Osteocyte (in vitro differentiated cells): ENCODE measurements around the gene ASB16. TPM values are rescaled to one million over a fixed set of nuclear protein-coding genes. Genes with fewer than 3 reads are reported as not detected.

Experiments
- DNase-seq: peaks from one replicate; pipeline ENCODE4 v3.0.0; 2021; ENCODE audit warnings: mixed read lengths; ENCODE audit not compliant: unreplicated experiment; ENCODE audit errors: extremely low spot score
- H3K27ac Mint-ChIP-seq: one replicate; pipeline ENCODE4 v1.8.0; 2021; ENCODE audit warnings: mild to moderate bottlenecking, mixed read lengths; ENCODE audit not compliant: unreplicated experiment
- H3K27me3 Mint-ChIP-seq: one replicate; pipeline ENCODE4 v1.8.0; 2021; ENCODE audit warnings: mixed read lengths; ENCODE audit not compliant: unreplicated experiment
- H3K36me3 Mint-ChIP-seq: one replicate; pipeline ENCODE4 v1.8.0; 2021; ENCODE audit warnings: mixed read lengths; ENCODE audit not compliant: unreplicated experiment
- H3K4me1 Mint-ChIP-seq: one replicate; pipeline ENCODE4 v1.8.0; 2021; ENCODE audit warnings: mixed read lengths; ENCODE audit not compliant: unreplicated experiment
- H3K4me3 Mint-ChIP-seq: one replicate; pipeline ENCODE4 v1.8.0; 2021; ENCODE audit warnings: mild to moderate bottlenecking, moderate library complexity, mixed read lengths; ENCODE audit not compliant: unreplicated experiment
- H3K9me3 Mint-ChIP-seq: one replicate; pipeline ENCODE4 v1.8.0; 2021; ENCODE audit warnings: mixed read lengths; ENCODE audit not compliant: unreplicated experiment
- CTCF ChIP-seq: fragments of 200-600 bp; sonication (generic); IDR thresholded peaks from 2 replicates; pipeline ENCODE4 v1.5.0; 2021; ENCODE audit warnings: antibody characterized with exemption, mild to moderate bottlenecking, moderate library complexity
- total RNA-seq: library from RNA; stranded (reverse); gene quantifications from 2 replicates; pipeline ENCODE4 v1.2.1, GENCODE V29; 2021

ASB16 gene
- total RNA-seq, 1 donor from 2014 or later: not detected

- Mint-ChIP-seq H3K27ac (peak overlapping the region; percentile 80), H3K27me3 (no peaks in the 10 kb centered on the region), H3K36me3 (peaks cover 19% of the 10 kb centered on the region), H3K4me1 (peaks cover 25% of the 10 kb centered on the region), H3K9me3 (no peaks in the 10 kb centered on the region), H3K4me3 (peak overlapping the region; percentile 75)
- DNase-seq: no peak
- TF ChIP-seq CTCF: no peak
Observed at GRCh38 chr17:44197980-44198720, 27.6 kb downstream of the ASB16 start.

- H3K27me3 Mint-ChIP-seq: no peaks in the 10 kb centered on the region
- peaks cover 29% of the 10 kb centered on the region for H3K4me1 Mint-ChIP-seq
- H3K36me3 Mint-ChIP-seq: peaks cover 16% of the 10 kb centered on the region
- no peak for TF ChIP-seq CTCF
- peak overlapping the region; percentile 80 for H3K27ac Mint-ChIP-seq
- no peaks in the 10 kb centered on the region for H3K9me3 Mint-ChIP-seq
- peak overlapping the region; percentile 75 for H3K4me3 Mint-ChIP-seq
- DNase-seq: no peak
Observed at GRCh38 chr17:44198721-44199552, 28.4 kb downstream of the ASB16 start.

DNA sequence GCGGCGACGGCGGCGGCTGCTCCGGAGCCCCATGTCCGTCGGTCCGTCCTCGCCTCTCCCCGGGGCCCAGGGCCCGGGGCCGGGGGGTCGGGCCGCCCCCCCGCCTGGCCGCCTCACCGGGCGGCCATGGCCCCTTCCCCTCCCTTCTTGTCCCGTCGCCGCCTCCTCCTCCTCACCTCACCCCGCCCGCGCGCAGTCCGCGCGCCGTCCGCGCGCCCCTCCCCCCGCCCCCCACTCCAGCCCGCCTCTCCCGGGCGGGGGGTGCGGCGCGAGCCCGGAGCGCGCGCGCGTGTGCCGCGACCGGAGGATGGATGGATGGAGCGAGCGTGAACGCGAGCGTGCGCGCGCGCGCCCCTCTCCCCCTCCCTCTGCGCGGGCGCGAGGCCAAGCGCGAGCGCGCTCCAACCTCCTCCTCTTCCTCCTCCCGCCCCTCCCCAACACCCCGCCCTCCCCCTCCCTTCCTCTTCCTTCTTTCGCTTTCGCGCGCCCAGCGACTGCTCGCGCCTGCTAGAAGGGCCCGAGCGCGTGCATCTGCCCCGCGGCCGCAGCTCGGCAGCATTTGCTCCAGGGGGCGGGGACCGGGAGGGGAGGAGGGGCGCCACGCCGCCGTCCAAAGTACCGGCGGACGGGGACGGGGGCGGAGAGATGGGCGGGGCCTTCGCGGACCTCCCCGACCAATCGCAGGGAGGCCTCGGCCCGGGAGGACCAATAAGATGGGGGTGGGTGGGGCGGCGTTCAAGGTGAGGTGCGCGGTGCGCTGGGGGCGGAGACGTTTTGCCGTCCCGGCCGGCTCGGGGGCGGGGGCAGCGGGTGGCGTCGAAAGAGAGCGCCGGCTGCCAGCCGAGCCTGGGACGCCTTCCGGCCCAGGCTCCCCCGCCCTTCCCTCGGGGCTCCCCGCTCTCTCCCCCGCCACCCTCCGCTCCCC, 29.3 kb downstream of the ASB16 start, which contains the start of gene ATXN7L3:
ATXN7L3 (minus strand) TSS at position 332 of the 925 bp plus-strand sequence. CDS start 1,814 bp downstream, outside the sequence.
- Mint-ChIP-seq H3K9me3 (no peaks in the 10 kb centered on the region), H3K36me3 (peaks cover 9% of the 10 kb centered on the region), H3K4me1 (peaks cover 31% of the 10 kb centered on the region), H3K27ac (peak within 1 kb of the TSS; percentile 94), H3K4me3 (peak within 1 kb of the TSS; percentile 85), H3K27me3 (no peaks in the 10 kb centered on the region)
- no peak for TF ChIP-seq CTCF
- peak; percentile 100 for DNase-seq

GRCh38 chr17:44200478-44201155, 30.1 kb downstream of the ASB16 start:
- H3K27ac Mint-ChIP-seq: peak overlapping the region; percentile 94
- peak overlapping the region; percentile 85 for H3K4me3 Mint-ChIP-seq
- peaks cover 5% of the 10 kb centered on the region for H3K36me3 Mint-ChIP-seq
- DNase-seq: no peak
- no peak for TF ChIP-seq CTCF
- H3K9me3 Mint-ChIP-seq: no peaks in the 10 kb centered on the region
- no peaks in the 10 kb centered on the region for H3K27me3 Mint-ChIP-seq
- peaks cover 31% of the 10 kb centered on the region for H3K4me1 Mint-ChIP-seq
